Activated CD4-positive, CD25-positive, alpha-beta regulatory T cell (primary cell): Measurements from ENCODE around the gene KCNK17.
"Not testable (repeated sequence)": the region's sequence is repeated elsewhere in the genome, so short reads cannot be mapped to it uniquely, and the experiment has no call there.

Experiments
- DNase-seq, 4 experiments: peaks; one replicate each; lab custom pipeline; 2025; lab: John Stamatoyannopoulos, UW

Gene KCNK17

GRCh38 chr6:39302669-39303424, 11.4 kb downstream of the KCNK17 start:
- peak; percentile 69 to 85 (median 80) for DNase-seq

GRCh38 chr6:39302011-39302410, 12.2 kb downstream of the KCNK17 start:
- DNase-seq = no peak

- DNase-seq = no peak
Measured at GRCh38 chr6:39301606-39302005, 12.6 kb downstream of the KCNK17 start.

GRCh38 chr6:39300739-39301138, 13.5 kb downstream of the KCNK17 start:
- DNase-seq = no peak

GRCh38 chr6:39298061-39298460, 16.2 kb downstream of the KCNK17 start:
- DNase-seq = no peak

GRCh38 chr6:39296745-39297640, 17.2 kb downstream of the KCNK17 start:
- DNase-seq = no peak

GRCh38 chr6:39295611-39296011, 18.6 kb downstream of the KCNK17 start:
- DNase-seq = no peak

- DNase-seq = no peak
Measured at GRCh38 chr6:39294899-39295298, 19.3 kb downstream of the KCNK17 start.

GRCh38 chr6:39294133-39294532, 20.1 kb downstream of the KCNK17 start:
- DNase-seq = no peak

GRCh38 chr6:39292637-39293036, 21.6 kb downstream of the KCNK17 start:
- DNase-seq = no peak

- no peak for DNase-seq
Measured at GRCh38 chr6:39289490-39289889, 24.7 kb downstream of the KCNK17 start.

GRCh38 chr6:39287601-39288000, 26.6 kb downstream of the KCNK17 start:
- no peak for DNase-seq

- not testable (repeated sequence) for DNase-seq
Measured at GRCh38 chr6:39286596-39286995, 27.6 kb downstream of the KCNK17 start.

- no peak for DNase-seq
Measured at GRCh38 chr6:39282774-39283173, 31.4 kb downstream of the KCNK17 start.

GRCh38 chr6:39281312-39281980, 32.8 kb downstream of the KCNK17 start:
- DNase-seq = no peak

- no peak for DNase-seq
Measured at GRCh38 chr6:39280247-39280731, 33.9 kb downstream of the KCNK17 start.

GRCh38 chr6:39279539-39279938, 34.7 kb downstream of the KCNK17 start:
- DNase-seq = no peak

- DNase-seq = no peak
Measured at GRCh38 chr6:39276379-39276995, 37.7 kb downstream of the KCNK17 start.

- DNase-seq = no peak
Measured at GRCh38 chr6:39274903-39275302, 39.3 kb downstream of the KCNK17 start.

GRCh38 chr6:39274471-39274870, 39.7 kb downstream of the KCNK17 start:
- no peak for DNase-seq

- no peak for DNase-seq
Measured at GRCh38 chr6:39273406-39273821, 40.8 kb downstream of the KCNK17 start.

GRCh38 chr6:39269961-39270360, 44.3 kb downstream of the KCNK17 start:
- DNase-seq = no peak
